T-cell (primary cell): ENCODE data around the gene USP6NL. TPM values are rescaled to one million over a fixed set of nuclear protein-coding genes. Genes with fewer than 3 reads are reported as not detected.

Experiments
- ATAC-seq, 4 experiments: fragments of 200-7000 bp in 3 of 4; fragments of 150-1000 bp in 1 of 4; cut with Tn5 transposase; replicated peaks in 1 of 4; 1 replicate in 3 of 4; 2 replicates in 1 of 4; pipeline ENCODE4 v1.10.0; 2021; ENCODE audit warnings: moderate library complexity in 3 of 4, mild to moderate bottlenecking in 2 of 4, moderate number of reproducible peaks in 1 of 4
- CTCF ChIA-PET, 2 donors: fragments of 300-600 bp; sonication (Branson Sonifier 250); formaldehyde crosslinking; loops; one replicate each; lab custom pipeline; 2022; ENCODE audit warnings: antibody characterized with exemption in 2 of 2; lab: Charles Lee
- POLR2A ChIA-PET, 2 donors: fragments of 300-600 bp; sonication (Branson Sonifier 250); formaldehyde crosslinking; loops; one replicate each; lab custom pipeline; 2022; ENCODE audit warnings: antibody characterized with exemption in 2 of 2; lab: Charles Lee
- DNase-seq, 35 experiments: peaks; one replicate each; pipeline versions ENCODE4 v3.0.0 to v3.0.0-alpha.2; 2013 to 2023
- H3K27ac ChIP-seq: one replicate; pipeline ENCODE4 v1.5.1; 2013; ENCODE audit warnings: low read length
- H3K27me3 ChIP-seq, 2 experiments: replicated peaks in 1 of 2; 1 replicate in 1 of 2; 2 replicates in 1 of 2; pipeline versions ENCODE4 v1.6.1 to v1.7.0; 2013; ENCODE audit warnings: low read length in 1 of 2, mixed read lengths in 1 of 2; ENCODE audit not compliant: control insufficient read depth in 2 of 2, insufficient read depth in 2 of 2; ENCODE audit errors: extremely low read depth in 1 of 2
- H3K36me3 ChIP-seq, 2 donors: 1 replicate in 1 of 2; 2 replicates in 1 of 2; pipeline versions ENCODE4 v1.6.1 to v1.7.0; 2013; ENCODE audit warnings: low read length in 1 of 2; ENCODE audit not compliant: control insufficient read depth in 2 of 2, insufficient read depth in 1 of 2; ENCODE audit errors: extremely low read depth in 1 of 2
- H3K4me1 ChIP-seq, 2 experiments: 1 replicate in 1 of 2; 2 replicates in 1 of 2; pipeline versions ENCODE4 v1.6.1 to v1.7.0; 2013; ENCODE audit warnings: low read length in 2 of 2, mixed read lengths in 1 of 2; ENCODE audit not compliant: insufficient read depth in 2 of 2, control insufficient read depth in 1 of 2; ENCODE audit errors: extremely low read depth in 1 of 2
- H3K4me3 ChIP-seq, 2 donors: 1 replicate in 1 of 2; 2 replicates in 1 of 2; pipeline versions ENCODE4 v1.5.1 to v1.7.0; 2013; ENCODE audit warnings: mild to moderate bottlenecking in 2 of 2, low read length in 1 of 2, moderate library complexity in 1 of 2; ENCODE audit not compliant: control insufficient read depth in 1 of 2; ENCODE audit errors: extremely low read depth in 1 of 2
- H3K9me3 ChIP-seq: 2 replicates; pipeline ENCODE4 v1.7.0; 2013
- H3K27ac Mint-ChIP-seq, 2 donors: one replicate each; pipeline ENCODE4 v1.8.0; 2020 to 2021; ENCODE audit warnings: mild to moderate bottlenecking in 2 of 2, mixed read lengths in 2 of 2
- H3K27me3 Mint-ChIP-seq, 2 donors: one replicate each; pipeline ENCODE4 v1.8.0; 2021 to 2022; ENCODE audit warnings: mixed read lengths in 2 of 2
- H3K36me3 Mint-ChIP-seq: one replicate; pipeline ENCODE4 v1.8.0; 2021; ENCODE audit warnings: mixed read lengths
- H3K4me1 Mint-ChIP-seq, 3 donors: one replicate each; pipeline ENCODE4 v1.8.0; 2020 to 2022; ENCODE audit warnings: mixed read lengths in 3 of 3, mild to moderate bottlenecking in 1 of 3
- H3K4me3 Mint-ChIP-seq, 3 donors: one replicate each; pipeline ENCODE4 v1.8.0; 2020 to 2022; ENCODE audit warnings: mild to moderate bottlenecking in 3 of 3, mixed read lengths in 3 of 3, moderate library complexity in 3 of 3
- H3K9me3 Mint-ChIP-seq, 3 donors: one replicate each; pipeline ENCODE4 v1.8.0; 2020 to 2022; ENCODE audit warnings: mixed read lengths in 3 of 3
- WGBS: methylation state at CpG from one replicate; pipeline ENCODE4 v1.1.5; 2013; ENCODE audit warnings: missing lambda C conversion rate; ENCODE audit not compliant: insufficient coverage; 5-methylcytosine and 5-hydroxymethylcytosine counted together
- total RNA-seq, 35 experiments: library from RNA in 6 of 35; stranded (reverse) in 6 of 35; fragments of 120-200 nt in 1 of 35; gene quantifications; one replicate each; pipeline versions ENCODE4 v1.2.1 to v1.2.4 and lab custom pipeline; 2013 to 2026

Gene USP6NL
- total RNA-seq, 5 donors from 2014 or later (not counting 1 experiment from before 2014, with no cell fraction given) = 3.9 to 7.6 (median 4.6) TPM

DNA sequence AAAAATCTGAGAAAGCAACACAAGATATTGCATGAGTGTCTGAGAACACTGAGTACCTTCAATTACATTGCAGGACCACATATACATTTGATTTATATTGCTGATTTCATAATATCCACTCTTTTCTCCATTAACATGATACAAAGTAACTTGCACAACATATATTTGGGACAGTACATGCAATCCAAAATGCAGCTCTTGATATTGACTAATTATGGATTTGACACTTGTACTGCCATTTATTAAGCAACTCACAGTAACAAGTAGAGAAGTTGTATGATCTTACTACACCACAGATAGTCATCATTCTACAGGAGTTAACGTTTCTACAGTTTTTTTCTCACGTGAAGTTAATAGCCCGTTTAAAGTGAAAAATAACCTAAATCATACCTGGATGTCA lies 46.7 kb downstream of the USP6NL start:
- no peaks in the 10 kb centered on the region for H3K9me3 ChIP-seq
- CTCF ChIA-PET = interaction anchor here in 1 of 2 donors (0.9 kb wide), 1 partner anchor 56 kb away, joined by 3 read pairs; no protein-coding TSS in a partner anchor

GRCh38 chr10:11563936-11564335 lies 47.5 kb downstream of the USP6NL start:
- no peak for ATAC-seq
- no peaks in the 10 kb centered on the region for H3K27me3 ChIP-seq
- H3K27ac ChIP-seq = no peak overlapping the region
- no peak for DNase-seq
- Mint-ChIP-seq H3K27me3 (no peaks in the 10 kb centered on the region), H3K4me1 (peaks cover 0 to 10% (median 5%) of the 10 kb centered on the region in 3 donors), H3K4me3 (no peak overlapping the region), H3K9me3 (no peaks in the 10 kb centered on the region), H3K36me3 (peaks cover 9% of the 10 kb centered on the region), H3K27ac (no peak overlapping the region)
- H3K9me3 ChIP-seq = no peaks in the 10 kb centered on the region
- no CpG with 5 or more reads among the region's 2 CpGs for WGBS
- ChIA-PET POLR2A (no interaction called here), CTCF (interaction anchor here in 1 of 2 donors (0.9 kb wide), 1 partner anchor 57 kb away, joined by 3 read pairs; no protein-coding TSS in a partner anchor)
- H3K4me1 ChIP-seq = no peaks in the 10 kb centered on the region
- no peak overlapping the region for H3K4me3 ChIP-seq
- no peaks in the 10 kb centered on the region for H3K36me3 ChIP-seq

More for the DNA sequence above, 46.7 kb downstream of the USP6NL start:
- no peaks in the 10 kb centered on the region for H3K36me3 ChIP-seq
- H3K27ac ChIP-seq = no peak overlapping the region
- H3K27ac Mint-ChIP-seq = no peak overlapping the region
- H3K4me3 ChIP-seq = no peak overlapping the region
- no peak for ATAC-seq
- H3K36me3 Mint-ChIP-seq = peaks cover 9% of the 10 kb centered on the region
- H3K27me3 ChIP-seq = no peaks in the 10 kb centered on the region
- no peak for DNase-seq
- peaks cover 0 to 10% (median 5%) of the 10 kb centered on the region in 3 donors for H3K4me1 Mint-ChIP-seq
- H3K4me1 ChIP-seq = no peaks in the 10 kb centered on the region
- H3K4me3 Mint-ChIP-seq = no peak overlapping the region
- POLR2A ChIA-PET = interaction anchor here in 1 of 2 donors (0.7 kb wide), 1 partner anchor 24 kb away, joined by 6 read pairs; no protein-coding TSS in a partner anchor
- H3K9me3 Mint-ChIP-seq = no peaks in the 10 kb centered on the region
- H3K27me3 Mint-ChIP-seq = no peaks in the 10 kb centered on the region
- WGBS = no CpG with 5 or more reads among the region's 3 CpGs

DNA sequence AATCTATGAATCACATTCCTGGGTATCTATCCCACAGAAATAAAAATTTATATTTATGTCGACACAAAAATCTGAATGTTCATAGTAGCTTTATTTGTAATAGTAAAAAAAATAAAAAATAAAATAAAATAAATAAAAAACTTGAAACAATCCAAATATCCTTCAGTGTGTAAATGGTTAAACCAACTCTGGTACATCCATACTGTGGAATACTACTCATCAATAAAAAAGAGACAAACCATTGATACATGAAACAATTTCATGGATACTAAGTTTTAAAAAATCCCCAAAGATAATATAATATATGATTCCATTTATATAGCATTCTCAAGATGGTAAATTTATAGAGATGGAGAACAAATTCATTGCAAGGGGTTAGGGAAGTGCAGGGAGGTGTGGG lies 48.6 kb downstream of the USP6NL start:
- WGBS = no CpG with 5 or more reads among the region's 1 CpG
- POLR2A ChIA-PET = no interaction called here
- no peak overlapping the region for H3K4me3 Mint-ChIP-seq
- no peak for DNase-seq
- H3K4me1 Mint-ChIP-seq = peaks cover 0 to 10% (median 5%) of the 10 kb centered on the region in 3 donors
- no peaks in the 10 kb centered on the region for H3K9me3 Mint-ChIP-seq
- no peak overlapping the region for H3K4me3 ChIP-seq
- no peaks in the 10 kb centered on the region for H3K27me3 Mint-ChIP-seq
- CTCF ChIA-PET = no interaction called here
- no peaks in the 10 kb centered on the region for H3K36me3 ChIP-seq
- H3K36me3 Mint-ChIP-seq = peaks cover 5% of the 10 kb centered on the region
- H3K27ac Mint-ChIP-seq = no peak overlapping the region
- no peaks in the 10 kb centered on the region for H3K9me3 ChIP-seq
- no peak overlapping the region for H3K27ac ChIP-seq
- no peaks in the 10 kb centered on the region for H3K27me3 ChIP-seq
- no peak for ATAC-seq
- H3K4me1 ChIP-seq = no peaks in the 10 kb centered on the region

DNA sequence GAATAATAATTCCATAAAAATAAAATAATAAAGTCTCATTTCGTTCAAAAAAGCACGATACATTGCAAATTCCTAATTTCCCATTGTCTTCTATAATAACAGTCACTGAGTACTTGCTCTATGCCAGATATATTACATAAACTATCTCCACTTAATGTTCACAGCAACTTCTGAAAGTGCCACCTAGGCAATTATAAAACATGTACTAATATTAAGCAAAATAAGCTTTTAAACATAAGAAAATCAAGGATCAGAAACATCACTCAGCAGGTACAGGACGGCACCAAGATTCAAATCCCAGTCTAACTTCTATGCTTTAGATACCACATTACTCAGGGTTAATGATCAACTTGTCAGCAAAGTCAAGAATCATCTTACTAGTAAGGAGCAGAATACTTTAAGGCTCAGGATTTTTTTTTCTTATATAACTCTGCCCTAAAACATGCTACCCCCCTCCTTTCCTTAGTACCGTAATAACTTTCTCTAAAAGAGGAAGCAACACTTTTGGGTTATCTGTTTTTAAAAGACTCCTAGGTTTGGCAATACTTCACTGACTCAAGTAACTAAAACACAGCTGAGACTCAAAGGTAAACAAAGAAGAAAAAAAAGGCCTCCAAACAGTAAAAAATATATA lies 51.3 kb downstream of the USP6NL start:
- H3K9me3 ChIP-seq = no peaks in the 10 kb centered on the region
- no peaks in the 10 kb centered on the region for H3K4me1 ChIP-seq
- Mint-ChIP-seq H3K4me1 (peaks cover 0 to 14% (median 5%) of the 10 kb centered on the region in 3 donors), H3K36me3 (peaks cover 5% of the 10 kb centered on the region), H3K27ac (no peak overlapping the region), H3K9me3 (peaks cover 2 to 6% (median 5%) of the 10 kb centered on the region in 3 donors), H3K4me3 (no peak overlapping the region), H3K27me3 (no peaks in the 10 kb centered on the region)
- ATAC-seq (no peak), DNase-seq (no peak)
- no peaks in the 10 kb centered on the region for H3K36me3 ChIP-seq
- no CpG with 5 or more reads among the region's 4 CpGs for WGBS
- H3K4me3 ChIP-seq = no peak overlapping the region
- ChIA-PET CTCF (no interaction called here), POLR2A (no interaction called here)
- no peak overlapping the region for H3K27ac ChIP-seq
- H3K27me3 ChIP-seq = no peaks in the 10 kb centered on the region

- no peak overlapping the region for H3K27ac ChIP-seq
- H3K27me3 ChIP-seq = no peaks in the 10 kb centered on the region
- WGBS = 95% methylated on average over 2 of the region's 4 CpGs
- H3K9me3 ChIP-seq = no peaks in the 10 kb centered on the region
- Mint-ChIP-seq H3K36me3 (peaks cover 3% of the 10 kb centered on the region), H3K4me1 (peaks cover 9 to 24% (median 22%) of the 10 kb centered on the region in 3 donors), H3K4me3 (no peak overlapping the region), H3K27ac (no peak overlapping the region), H3K9me3 (peaks cover 2 to 6% (median 5%) of the 10 kb centered on the region in 3 donors), H3K27me3 (peaks cover 0 to 3% of the 10 kb centered on the region in 2 donors)
- POLR2A ChIA-PET = no interaction called here
- ATAC-seq (no peak), DNase-seq (no peak)
- H3K4me3 ChIP-seq = no peak overlapping the region
- CTCF ChIA-PET = no interaction called here
- H3K4me1 ChIP-seq = no peaks in the 10 kb centered on the region
- no peaks in the 10 kb centered on the region for H3K36me3 ChIP-seq
Observed at GRCh38 chr10:11557967-11558366, 53.5 kb downstream of the USP6NL start.

DNA sequence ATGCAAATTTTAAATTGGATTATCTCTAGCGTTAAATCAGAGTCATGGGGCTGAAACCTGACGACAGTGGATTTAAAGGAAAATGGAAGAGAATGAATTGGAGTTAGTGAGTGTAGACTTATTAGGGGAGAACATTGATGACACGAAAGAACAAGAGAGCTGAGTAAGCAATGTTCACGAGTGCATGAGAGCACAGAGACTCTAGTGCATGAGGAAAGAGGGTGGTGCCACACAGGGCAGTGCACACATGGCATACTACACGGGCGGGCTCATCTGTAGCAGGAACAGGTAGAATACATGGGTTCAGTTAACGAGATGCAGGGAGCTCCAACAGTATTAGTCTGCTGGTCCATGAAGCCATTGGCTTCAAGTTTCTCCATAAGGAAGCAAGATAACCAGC lies 53.9 kb downstream of the USP6NL start:
- Histone ChIP-seq H3K9me3 (no peaks in the 10 kb centered on the region), H3K4me1 (no peaks in the 10 kb centered on the region), H3K36me3 (no peaks in the 10 kb centered on the region), H3K27me3 (no peaks in the 10 kb centered on the region), H3K4me3 (no peak overlapping the region), H3K27ac (no peak overlapping the region)
- 80% methylated on average over 7 of the region's 7 CpGs for WGBS
- H3K27me3 Mint-ChIP-seq = peaks cover 0 to 3% of the 10 kb centered on the region in 2 donors
- POLR2A ChIA-PET = no interaction called here
- no peak overlapping the region for H3K27ac Mint-ChIP-seq
- no peak for ATAC-seq
- no peak for DNase-seq
- peaks cover 9 to 28% (median 25%) of the 10 kb centered on the region in 3 donors for H3K4me1 Mint-ChIP-seq
- H3K9me3 Mint-ChIP-seq = peaks cover 2 to 6% (median 5%) of the 10 kb centered on the region in 3 donors
- CTCF ChIA-PET = interaction anchor here in 1 of 2 donors (0.7 kb wide), 1 partner anchor 12 kb away, joined by 4 read pairs; no protein-coding TSS in a partner anchor
- H3K36me3 Mint-ChIP-seq = peaks cover 3% of the 10 kb centered on the region
- no peak overlapping the region for H3K4me3 Mint-ChIP-seq
